ENCODE data around the gene TRPM7. TPM values are rescaled to one million over a fixed set of nuclear protein-coding genes. Genes with fewer than 3 reads are reported as not detected.

The TRPM7 gene
- total RNA-seq, 4 donors from 2014 or later: 31.3 to 63.8 (median 41.9) TPM

DNA sequence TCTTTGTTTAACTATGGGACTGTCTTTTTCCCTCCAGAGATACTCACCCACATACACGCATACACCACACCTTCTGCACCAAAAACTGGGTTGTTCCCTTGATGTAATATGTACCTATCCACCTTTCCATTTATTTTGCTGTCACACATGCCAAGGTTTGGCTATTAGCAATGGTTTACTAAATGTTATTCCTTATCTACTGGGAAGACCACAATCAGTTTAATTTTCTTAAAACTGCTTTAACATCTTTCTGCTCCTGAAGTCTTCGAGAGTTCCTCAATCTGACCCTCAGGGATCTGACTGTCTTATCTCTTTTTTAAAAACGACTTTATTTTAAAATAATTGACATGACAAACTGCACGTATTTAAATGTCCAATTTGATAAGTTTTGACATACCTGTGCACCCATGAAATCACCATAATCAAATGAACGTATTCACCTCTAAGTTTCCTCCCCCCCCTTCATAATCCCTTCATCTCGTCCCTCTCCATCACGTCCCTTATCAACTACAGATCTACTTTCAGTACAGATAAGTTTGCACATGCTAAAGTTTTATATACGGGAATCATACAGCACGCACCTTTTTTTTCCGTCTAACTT lies 805 bp upstream of the TRPM7 start:
- DNase-seq (ENCODE audit: low spot score in 2 of 2): no peak
- WGBS, 2 donors: 30 to 35% methylated on average over 10 of the region's 10 CpGs
- intact Hi-C loops (cut with DNase I; ENCODE audit: low total_unique reads): no loop called here

DNA sequence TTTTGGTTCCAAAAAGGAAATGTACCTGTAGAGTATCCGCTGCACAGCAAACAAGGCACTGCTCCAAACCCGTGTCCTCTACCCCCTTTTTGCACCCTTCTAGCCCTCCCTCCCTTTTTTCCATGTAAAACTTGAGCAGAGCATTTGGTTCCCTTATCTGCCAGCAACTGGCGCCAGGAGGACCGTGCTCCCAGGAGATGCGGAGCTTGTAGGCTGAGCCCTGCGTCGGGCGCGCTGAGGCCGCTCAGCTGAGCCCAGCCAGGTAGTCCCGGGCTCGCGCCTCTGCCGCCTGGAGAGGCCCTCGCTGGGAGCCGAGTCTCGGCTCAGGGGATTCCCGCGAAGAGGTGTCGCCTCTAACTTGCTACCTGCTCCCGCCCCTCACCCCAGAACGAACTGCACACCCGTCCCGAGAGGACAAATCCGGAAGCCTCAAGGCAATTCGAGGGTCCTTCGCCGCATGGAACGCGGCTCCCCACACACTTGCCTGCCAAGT lies 575 bp downstream of the TRPM7 start:
- no peak for TF ChIP-seq POLR2A (IDR thresholded peaks at IDR 0.05)
- TF ChIP-seq, protein P1, sequence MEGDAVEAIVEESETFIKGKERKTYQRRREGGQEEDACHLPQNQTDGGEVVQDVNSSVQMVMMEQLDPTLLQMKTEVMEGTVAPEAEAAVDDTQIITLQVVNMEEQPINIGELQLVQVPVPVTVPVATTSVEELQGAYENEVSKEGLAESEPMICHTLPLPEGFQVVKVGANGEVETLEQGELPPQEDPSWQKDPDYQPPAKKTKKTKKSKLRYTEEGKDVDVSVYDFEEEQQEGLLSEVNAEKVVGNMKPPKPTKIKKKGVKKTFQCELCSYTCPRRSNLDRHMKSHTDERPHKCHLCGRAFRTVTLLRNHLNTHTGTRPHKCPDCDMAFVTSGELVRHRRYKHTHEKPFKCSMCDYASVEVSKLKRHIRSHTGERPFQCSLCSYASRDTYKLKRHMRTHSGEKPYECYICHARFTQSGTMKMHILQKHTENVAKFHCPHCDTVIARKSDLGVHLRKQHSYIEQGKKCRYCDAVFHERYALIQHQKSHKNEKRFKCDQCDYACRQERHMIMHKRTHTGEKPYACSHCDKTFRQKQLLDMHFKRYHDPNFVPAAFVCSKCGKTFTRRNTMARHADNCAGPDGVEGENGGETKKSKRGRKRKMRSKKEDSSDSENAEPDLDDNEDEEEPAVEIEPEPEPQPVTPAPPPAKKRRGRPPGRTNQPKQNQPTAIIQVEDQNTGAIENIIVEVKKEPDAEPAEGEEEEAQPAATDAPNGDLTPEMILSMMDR (IDR thresholded peaks at IDR 0.05): no peak
- WGBS, 2 donors: 1 to 2% methylated on average over 20 to 30 of the region's 30 CpGs
- peak; percentile 39 to 89 for DNase-seq (ENCODE audit: low spot score in 2 of 2)
- peak overlapping the region; percentile 91 for H3K4me3 ChIP-seq (ENCODE audit: low read depth, poor library complexity, severe bottlenecking)
- intact Hi-C loops (cut with DNase I; ENCODE audit: low total_unique reads): no loop called here

More for the DNA sequence above, 805 bp upstream of the TRPM7 start:
- TF ChIP-seq, protein P1 (IDR thresholded peaks at IDR 0.05): no peak
- no peak for TF ChIP-seq POLR2A (IDR thresholded peaks at IDR 0.05)
- no peak overlapping the region for H3K4me3 ChIP-seq (ENCODE audit: low read depth, poor library complexity, severe bottlenecking)

DNA sequence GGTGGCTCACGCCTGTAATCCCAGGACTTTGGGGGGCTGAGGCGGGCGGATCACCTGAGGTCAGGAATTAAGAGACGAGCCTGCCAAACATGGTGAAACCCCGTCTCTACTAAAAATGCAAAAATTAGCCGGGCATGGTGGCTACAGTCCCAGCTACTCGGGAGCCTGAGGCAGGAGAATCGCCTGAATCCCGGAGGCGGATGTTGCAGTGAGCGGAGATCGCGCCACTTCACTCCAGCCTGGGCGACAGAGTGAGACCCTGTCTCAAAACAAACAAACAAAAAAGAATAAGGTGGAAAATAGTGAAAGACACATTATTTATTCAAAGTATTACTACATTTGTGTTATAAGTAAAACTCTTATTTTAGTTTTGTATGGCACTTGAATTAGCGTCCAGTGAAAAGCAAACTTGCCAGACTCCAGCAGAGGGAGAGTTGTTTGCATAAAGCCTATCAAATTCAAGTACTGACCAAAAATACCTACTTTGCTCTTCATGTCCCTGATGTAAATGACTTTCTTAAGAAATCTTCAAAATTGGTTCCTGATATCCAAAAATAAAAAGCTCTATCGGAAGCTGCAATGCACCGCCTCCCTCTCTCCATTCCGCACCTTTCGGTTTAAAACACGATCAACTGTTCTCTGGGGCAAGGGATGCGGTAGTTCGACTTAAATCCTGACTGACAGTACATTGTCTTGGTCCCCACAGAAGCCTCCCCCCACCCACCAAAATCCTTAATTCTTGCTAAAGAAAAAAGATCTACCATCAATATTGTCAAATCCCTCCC lies 1.2 kb downstream of the TRPM7 start:
- peak overlapping the region; percentile 91 for H3K4me3 ChIP-seq (ENCODE audit: low read depth, poor library complexity, severe bottlenecking)
- TF ChIP-seq, protein P1 (IDR thresholded peaks at IDR 0.05): no peak
- TF ChIP-seq POLR2A (IDR thresholded peaks at IDR 0.05): no peak
- 30 to 33% methylated on average over 22 of the region's 22 CpGs for WGBS, 2 donors
- no peak for DNase-seq (ENCODE audit: low spot score in 2 of 2)
- intact Hi-C loops (cut with DNase I; ENCODE audit: low total_unique reads): no loop called here

DNA sequence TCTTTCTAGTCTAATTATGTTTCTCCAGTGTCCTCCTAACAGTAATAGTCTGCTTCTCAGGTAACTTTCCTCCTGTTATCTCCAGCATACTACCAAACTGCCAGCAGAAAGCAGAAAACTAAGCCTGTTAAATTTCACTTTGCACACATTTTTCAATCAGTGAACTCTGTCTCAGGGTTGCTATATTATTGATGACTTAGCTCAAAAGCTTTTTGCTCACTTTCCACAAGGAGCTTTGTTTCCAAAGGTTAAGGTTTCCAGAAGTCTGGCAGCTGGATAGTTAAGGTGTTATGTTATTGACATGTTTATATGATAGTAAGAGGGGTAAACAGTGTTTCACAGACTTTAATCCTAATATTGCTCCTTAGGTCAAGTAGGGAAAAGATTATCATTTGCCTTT lies 5.1 kb downstream of the TRPM7 start:
- no peak for TF ChIP-seq POLR2A (IDR thresholded peaks at IDR 0.05)
- TF ChIP-seq, protein P1 (IDR thresholded peaks at IDR 0.05): no peak
- intact Hi-C loops (cut with DNase I; ENCODE audit: low total_unique reads): loop anchor here (5.0 kb wide), 1 partner anchor 196 kb away; no protein-coding TSS in a partner anchor
- DNase-seq (ENCODE audit: low spot score in 2 of 2): no peak
- H3K4me3 ChIP-seq (ENCODE audit: low read depth, poor library complexity, severe bottlenecking): no peak overlapping the region

DNA sequence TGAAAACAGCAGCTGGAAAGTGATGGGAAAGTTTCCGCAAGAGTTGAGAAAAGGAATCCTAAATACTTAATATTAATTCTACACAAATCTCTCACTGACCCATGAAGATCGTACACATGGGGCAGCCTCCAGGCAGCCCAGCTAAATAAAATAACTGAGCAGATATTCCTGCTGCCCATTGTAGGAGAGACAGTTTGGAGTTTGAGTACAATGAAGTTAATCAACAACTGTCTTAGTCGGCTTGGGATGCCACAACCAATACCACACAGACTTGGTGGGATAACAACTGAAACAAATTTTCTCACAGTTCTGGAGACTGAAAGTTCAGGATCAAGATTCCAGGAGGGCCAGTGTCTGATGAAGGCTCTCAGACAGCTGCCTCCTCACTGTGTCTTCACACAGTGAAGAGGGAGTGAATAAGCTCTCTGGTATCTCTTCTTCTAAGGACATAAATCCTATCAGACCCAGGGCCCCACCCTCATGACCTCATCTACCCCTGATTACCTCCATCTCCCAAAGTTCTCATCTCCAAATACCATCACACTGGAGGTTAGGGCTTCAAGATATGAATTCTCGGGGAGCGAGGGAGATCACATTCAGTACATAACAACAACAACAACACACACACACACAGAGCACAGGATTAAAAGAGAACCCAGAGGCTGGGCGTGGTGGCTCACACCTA lies 9.7 kb downstream of the TRPM7 start:
- WGBS, 2 donors: 81% methylated on average over 6 of the region's 6 CpGs
- DNase-seq (ENCODE audit: low spot score in 2 of 2): no peak
- no peak overlapping the region for H3K4me3 ChIP-seq (ENCODE audit: low read depth, poor library complexity, severe bottlenecking)
- intact Hi-C loops (cut with DNase I; ENCODE audit: low total_unique reads): no loop called here
- no peak for TF ChIP-seq POLR2A (IDR thresholded peaks at IDR 0.05)
- TF ChIP-seq, protein P1 (IDR thresholded peaks at IDR 0.05): no peak

Measured in lower leg skin (tissue), 4 donors.